Heart right ventricle (tissue), 16 donors: ENCODE measurements around the gene INTS15. TPM values are rescaled to one million over a fixed set of nuclear protein-coding genes. Genes with fewer than 3 reads are reported as not detected.

Source experiments
- ATAC-seq, 8 donors: fragments of 200-7000 bp; cut with Tn5 transposase; one replicate each; pipeline ENCODE4 v1.9.1; 2020; ENCODE audit warnings: mild to moderate bottlenecking in 8 of 8, moderate library complexity in 8 of 8, moderate number of reproducible peaks in 1 of 8
- DNase-seq, 2 donors: peaks; one replicate each; pipeline ENCODE4 v3.0.0-alpha.2; 2020
- H3K27ac ChIP-seq, 10 donors: fragments of 200-600 bp; sonication (generic) in 2 of 10; one replicate each; pipeline versions ENCODE4 v1.5.0 to v1.8.0; 2020 to 2022; ENCODE audit warnings: mild to moderate bottlenecking in 3 of 10
- H3K27me3 ChIP-seq, 7 donors: fragments of 200-600 bp; one replicate each; pipeline ENCODE4 v1.8.0; 2021 to 2022; ENCODE audit warnings: mild to moderate bottlenecking in 2 of 7
- H3K36me3 ChIP-seq, 9 donors: fragments of 200-600 bp; sonication (generic) in 1 of 9; one replicate each; pipeline versions ENCODE4 v1.5.0 to v1.8.0; 2020 to 2022; ENCODE audit warnings: mild to moderate bottlenecking in 2 of 9
- H3K4me1 ChIP-seq, 9 donors: fragments of 200-600 bp; sonication (generic) in 1 of 9; one replicate each; pipeline versions ENCODE4 v1.5.0 to v1.8.0; 2020 to 2022; ENCODE audit warnings: mild to moderate bottlenecking in 4 of 9
- H3K4me3 ChIP-seq, 10 donors: fragments of 200-600 bp; sonication (generic) in 2 of 10; one replicate each; pipeline versions ENCODE4 v1.5.0 to v1.8.0; 2020 to 2022; ENCODE audit warnings: mild to moderate bottlenecking in 7 of 10, moderate library complexity in 2 of 10
- H3K9me3 ChIP-seq, 11 donors: fragments of 200-600 bp in 10 of 11; sonication (generic) in 2 of 11; one replicate each; pipeline versions ENCODE4 v1.5.0 to v1.8.0; 2013 to 2022; ENCODE audit warnings: mild to moderate bottlenecking in 2 of 11, control low read depth in 1 of 11, moderate library complexity in 1 of 11
- WGBS, 2 donors: extraction: QIAGEN DNeasy Blood & Tissue Kit; methylation state at CpG; one replicate each; pipeline ENCODE4 v1.1.7; 2013; ENCODE audit warnings: inconsistent platforms in 1 of 2; 5-methylcytosine and 5-hydroxymethylcytosine counted together
- intact Hi-C, 10 donors: fragments of 100-400 bp; cut with DNase I; formaldehyde crosslinking; loops; one replicate each; pipeline versions ENCODE4 v1.11.1 to v1.14.2; 2022
- polyA plus RNA-seq, 2 donors: library from polyadenylated mRNA; stranded (reverse); fragments of 200-250 nt; gene quantifications; one replicate each; pipeline ENCODE4 v1.2.3, GENCODE V29; 2013
- total RNA-seq, 10 donors: library from RNA; stranded (reverse); fragmentation: NEBNext Ultra II Directional in 3 of 10; extraction: Animal tissue kit (Norgen Biotek cat#: 25700) in 3 of 10; gene quantifications; one replicate each; pipeline versions ENCODE4 v1.2.1 to v1.2.4, GENCODE V29; 2021 to 2023
- TF ChIP-seq, protein P1 (sequence below), 9 donors: fragments of 200-600 bp; sonication (generic) in 2 of 9; IDR thresholded peaks; one replicate each; pipeline versions ENCODE4 v1.5.0 to v1.8.0; 2021 to 2022; ENCODE audit warnings: antibody characterized with exemption in 9 of 9, mild to moderate bottlenecking in 5 of 9, moderate library complexity in 1 of 9
- donor health status: Arrhythmogenic right ventricular cardiomyopathy.
- donor health status: ischemic (EF 13 %, LVEDD 7.1; RV severe dilation, severe dysfunction).
- donor health status: healthy with polysubstance abuse.
- donor health status: DM: no; HTN: yes; CAD: no.
- donor health status: DM: no; HTN: no; CAD: no.
- donor health status: ischemic (EF 25% LVEDD 6.9; RV normal size, moderate dysfunction).
- donor health status: ischemic (EF 25% LVEDD 5.7; RV mildly dilated, moderate dysfunction).
- donor health status: healthy.
- donor health status: DM: yes; HTN: yes; CAD: no.
- donor health status: Ischemic cardiomyopathy.
- donor health status: ischemic (EF 35%, LVEDD 5.7; RV mildly dilated, moderate dysfunction).
- donor health status: nonischemic (EF 11% LVEDD 7.7; RV severe dilation, severe dysfunction).
- donor health status: DM: yes; HTN: yes; CAD: no.
- donor health status: PGD.
- donor health status: ischemic (EF 29% LVEDD 5.4; RV normal size, mild dysfunction).
- donor health status: nonischemic (EF 23%, LVEDD 6.1; RV moderate dilation, normal function).

The INTS15 gene
- total and polyA plus RNA-seq, 12 donors = 9.8 to 22.0 (median 13.4) TPM

DNA sequence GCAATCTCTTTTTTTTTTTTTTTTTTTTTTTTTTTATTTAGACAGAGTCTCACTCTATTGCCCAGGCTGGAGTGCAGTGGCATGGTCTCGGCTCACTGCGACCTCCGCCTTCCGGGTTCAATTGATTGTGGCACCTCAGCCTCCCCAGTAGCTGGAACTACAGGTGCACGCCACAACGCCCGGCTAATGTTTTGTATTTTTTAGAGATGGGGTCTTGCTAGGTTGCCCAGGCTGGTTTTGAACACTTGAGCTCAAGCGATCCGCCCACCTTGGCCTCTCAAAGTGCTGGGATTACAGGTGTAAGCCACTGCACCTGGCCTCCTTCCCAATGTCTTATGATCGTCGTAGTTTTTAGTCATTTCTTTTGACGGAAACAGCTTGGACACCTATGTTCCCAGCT, 19.0 kb downstream of the INTS15 start:
- no peaks in the 10 kb centered on the region for H3K4me1 ChIP-seq
- H3K36me3 ChIP-seq = peaks cover 0 to 58% (median 0%) of the 10 kb centered on the region in 9 donors
- ATAC-seq (no peak), DNase-seq (no peak)
- intact Hi-C loops = no loop called here
- no peak overlapping the region for H3K4me3 ChIP-seq
- TF ChIP-seq, protein P1, sequence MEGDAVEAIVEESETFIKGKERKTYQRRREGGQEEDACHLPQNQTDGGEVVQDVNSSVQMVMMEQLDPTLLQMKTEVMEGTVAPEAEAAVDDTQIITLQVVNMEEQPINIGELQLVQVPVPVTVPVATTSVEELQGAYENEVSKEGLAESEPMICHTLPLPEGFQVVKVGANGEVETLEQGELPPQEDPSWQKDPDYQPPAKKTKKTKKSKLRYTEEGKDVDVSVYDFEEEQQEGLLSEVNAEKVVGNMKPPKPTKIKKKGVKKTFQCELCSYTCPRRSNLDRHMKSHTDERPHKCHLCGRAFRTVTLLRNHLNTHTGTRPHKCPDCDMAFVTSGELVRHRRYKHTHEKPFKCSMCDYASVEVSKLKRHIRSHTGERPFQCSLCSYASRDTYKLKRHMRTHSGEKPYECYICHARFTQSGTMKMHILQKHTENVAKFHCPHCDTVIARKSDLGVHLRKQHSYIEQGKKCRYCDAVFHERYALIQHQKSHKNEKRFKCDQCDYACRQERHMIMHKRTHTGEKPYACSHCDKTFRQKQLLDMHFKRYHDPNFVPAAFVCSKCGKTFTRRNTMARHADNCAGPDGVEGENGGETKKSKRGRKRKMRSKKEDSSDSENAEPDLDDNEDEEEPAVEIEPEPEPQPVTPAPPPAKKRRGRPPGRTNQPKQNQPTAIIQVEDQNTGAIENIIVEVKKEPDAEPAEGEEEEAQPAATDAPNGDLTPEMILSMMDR (IDR thresholded peaks at IDR 0.05) = no peak
- H3K27ac ChIP-seq = no peak overlapping the region
- 94 to 96% methylated on average over 12 of the region's 12 CpGs for WGBS, 2 donors
- H3K27me3 ChIP-seq = peaks cover 0 to 4% (median 0%) of the 10 kb centered on the region in 7 donors
- H3K9me3 ChIP-seq = no peaks in the 10 kb centered on the region

- WGBS, 2 donors = 63 to 69% methylated on average over 5 to 6 of the region's 7 CpGs
- TF ChIP-seq, protein P1 (IDR thresholded peaks at IDR 0.05) = no peak
- no peak overlapping the region for H3K27ac ChIP-seq
- peaks cover 0 to 16% (median 11%) of the 10 kb centered on the region in 9 donors for H3K4me1 ChIP-seq
- H3K27me3 ChIP-seq = peaks cover 0 to 33% (median 0%) of the 10 kb centered on the region in 7 donors
- intact Hi-C loops = no loop called here
- H3K36me3 ChIP-seq = peaks cover 0 to 25% (median 0%) of the 10 kb centered on the region in 9 donors
- ATAC-seq (no peak), DNase-seq (no peak)
- no peak overlapping the region for H3K4me3 ChIP-seq
- no peaks in the 10 kb centered on the region for H3K9me3 ChIP-seq
These were observed 23.0 kb downstream of the INTS15 start for GRCh38 chr7:6612819-6613218.

GRCh38 chr7:6613706-6614105, 23.9 kb downstream of the INTS15 start:
- Histone ChIP-seq H3K36me3 (peaks cover 0 to 24% (median 0%) of the 10 kb centered on the region in 9 donors), H3K27me3 (peaks cover 0 to 33% (median 0%) of the 10 kb centered on the region in 7 donors), H3K27ac (no peak overlapping the region), H3K4me3 (no peak overlapping the region), H3K9me3 (no peaks in the 10 kb centered on the region), H3K4me1 (peaks cover 0 to 16% (median 11%) of the 10 kb centered on the region in 9 donors)
- intact Hi-C loops = no loop called here
- TF ChIP-seq, protein P1 (IDR thresholded peaks at IDR 0.05) = no peak
- no peak for ATAC-seq
- DNase-seq = no peak
- 14 to 23% methylated on average over 2 of the region's 2 CpGs for WGBS, 2 donors

DNA sequence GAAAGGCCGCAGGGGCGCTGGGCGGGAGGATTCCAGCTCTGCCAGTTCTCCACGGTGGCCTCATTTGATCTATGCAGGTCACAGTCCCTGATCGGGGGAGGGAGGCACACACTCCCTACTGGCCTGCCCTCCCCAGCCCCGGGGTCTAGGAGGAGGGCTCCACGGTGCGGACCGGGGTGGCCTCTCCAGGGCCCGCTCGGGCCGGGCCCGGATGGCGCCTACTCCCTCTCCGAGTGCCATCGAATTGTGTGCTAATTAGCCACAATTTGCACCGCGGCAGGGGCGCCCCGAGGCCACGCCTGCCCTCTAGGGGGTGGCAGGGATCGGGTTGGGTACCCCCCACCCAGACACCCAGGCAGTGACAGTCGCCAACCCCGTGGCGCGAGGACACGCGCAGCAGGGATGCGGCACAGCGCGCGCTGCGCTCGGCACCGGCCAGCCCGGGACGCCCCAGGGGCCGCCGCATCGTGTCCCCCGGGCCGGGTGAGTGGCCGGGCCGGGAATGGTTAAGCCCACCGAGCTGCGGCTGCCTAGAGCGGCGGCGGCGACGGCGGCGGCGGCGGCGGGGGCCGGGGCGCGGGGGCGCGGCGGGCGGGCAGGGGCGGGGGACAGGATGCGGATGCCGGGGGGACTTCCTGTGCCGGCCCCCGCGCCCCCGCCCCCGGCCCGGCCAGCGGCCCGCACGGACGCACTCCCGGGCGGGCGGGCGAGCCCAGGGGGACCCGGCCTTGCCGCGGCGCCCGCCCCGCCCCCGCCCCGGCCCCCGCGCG, 25.3 kb downstream of the INTS15 start, which contains the start of gene ZNF853:
ZNF853 (plus strand) TSS at position 658 of the 770 bp plus-strand sequence. CDS start 565 bp downstream, outside the sequence.
- TF ChIP-seq, protein P1 (IDR thresholded peaks at IDR 0.05) = peak in 3 of 9 donors; percentile 21 to 23 (median 22)
- Histone ChIP-seq H3K9me3 (no peaks in the 10 kb centered on the region), H3K4me3 (peak within 1 kb of the TSS; percentile 44 to 86 (median 74)), H3K27me3 (peaks cover 0 to 33% (median 0%) of the 10 kb centered on the region in 7 donors), H3K27ac (peak within 1 kb of the TSS in 7 of 10 donors; percentile 40 to 68 (median 55)), H3K36me3 (peaks cover 0 to 24% (median 0%) of the 10 kb centered on the region in 9 donors), H3K4me1 (peaks cover 0 to 16% (median 11%) of the 10 kb centered on the region in 9 donors)
- ATAC-seq (peak; percentile 41 to 84 (median 56)), DNase-seq (no peak)
- WGBS, 2 donors = 4 to 5% methylated on average over 48 to 81 of the region's 91 CpGs
- intact Hi-C loops = no loop called here
